Measurements from ENCODE around the gene TMEM106B. TPM values are rescaled to one million over a fixed set of nuclear protein-coding genes. Genes with fewer than 3 reads are reported as not detected.
A peak's percentile ranks its signal among the peaks of the same experiment; 100 is the strongest.

TMEM106B gene
- total and polyA plus RNA-seq, 2 experiments from 2014 or later = 37.5 to 133 TPM

GRCh38 chr7:12233175-12233574 is 22.1 kb downstream of the TMEM106B start:
- Histone ChIP-seq H3K4me3 (no peak overlapping the region), H3K4me1 (ENCODE audit: insufficient read depth) (no peaks in the 10 kb centered on the region), H3K36me3 (replicated peaks; ENCODE audit: insufficient read depth, low read depth) (no peaks in the 10 kb centered on the region), H3K9me3 (ENCODE audit: low read depth) (no peaks in the 10 kb centered on the region), H2AFZ (no peak overlapping the region), H3K79me2 (no peaks in the 10 kb centered on the region), H3K27ac (no peak overlapping the region), H3K27me3 (no peaks in the 10 kb centered on the region), H3K4me2 (no peak overlapping the region), H4K20me1 (ENCODE audit: insufficient read depth, poor library complexity, severe bottlenecking) (no peaks in the 10 kb centered on the region), H3K9me2 (replicated peaks; ENCODE audit: insufficient read depth) (no peaks in the 10 kb centered on the region)
- DNase-seq (ENCODE audit: low spot score) = no peak
- 97% methylated on average over 2 of the region's 2 CpGs for WGBS (ENCODE audit: low lambda C conversion rate, missing lambda C conversion rate)
- TF ChIP-seq EZH2 (IDR thresholded peaks at IDR 0.05; ENCODE audit: borderline replicate concordance) = no peak
- TF ChIP-seq, protein P1, sequence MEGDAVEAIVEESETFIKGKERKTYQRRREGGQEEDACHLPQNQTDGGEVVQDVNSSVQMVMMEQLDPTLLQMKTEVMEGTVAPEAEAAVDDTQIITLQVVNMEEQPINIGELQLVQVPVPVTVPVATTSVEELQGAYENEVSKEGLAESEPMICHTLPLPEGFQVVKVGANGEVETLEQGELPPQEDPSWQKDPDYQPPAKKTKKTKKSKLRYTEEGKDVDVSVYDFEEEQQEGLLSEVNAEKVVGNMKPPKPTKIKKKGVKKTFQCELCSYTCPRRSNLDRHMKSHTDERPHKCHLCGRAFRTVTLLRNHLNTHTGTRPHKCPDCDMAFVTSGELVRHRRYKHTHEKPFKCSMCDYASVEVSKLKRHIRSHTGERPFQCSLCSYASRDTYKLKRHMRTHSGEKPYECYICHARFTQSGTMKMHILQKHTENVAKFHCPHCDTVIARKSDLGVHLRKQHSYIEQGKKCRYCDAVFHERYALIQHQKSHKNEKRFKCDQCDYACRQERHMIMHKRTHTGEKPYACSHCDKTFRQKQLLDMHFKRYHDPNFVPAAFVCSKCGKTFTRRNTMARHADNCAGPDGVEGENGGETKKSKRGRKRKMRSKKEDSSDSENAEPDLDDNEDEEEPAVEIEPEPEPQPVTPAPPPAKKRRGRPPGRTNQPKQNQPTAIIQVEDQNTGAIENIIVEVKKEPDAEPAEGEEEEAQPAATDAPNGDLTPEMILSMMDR (IDR thresholded peaks at IDR 0.05; ENCODE audit: poor library complexity) = no peak
- TF ChIP-seq EZH2phosphoT487 (IDR thresholded peaks at IDR 0.05; ENCODE audit: low read depth, severe bottlenecking, unreplicated experiment) = no peak

GRCh38 chr7:12234334-12234865 is 23.3 kb downstream of the TMEM106B start:
- TF ChIP-seq, protein P1 (IDR thresholded peaks at IDR 0.05; ENCODE audit: poor library complexity) = no peak
- TF ChIP-seq EZH2phosphoT487 (IDR thresholded peaks at IDR 0.05; ENCODE audit: low read depth, severe bottlenecking, unreplicated experiment) = no peak
- TF ChIP-seq EZH2 (IDR thresholded peaks at IDR 0.05; ENCODE audit: borderline replicate concordance) = no peak
- 80% methylated on average over 2 of the region's 2 CpGs for WGBS (ENCODE audit: low lambda C conversion rate, missing lambda C conversion rate)
- no peaks in the 10 kb centered on the region for H3K36me3 ChIP-seq (replicated peaks; ENCODE audit: insufficient read depth, low read depth)

GRCh38 chr7:12235970-12236369 is 24.9 kb downstream of the TMEM106B start:
- Histone ChIP-seq H3K27ac (no peak overlapping the region), H3K4me1 (ENCODE audit: insufficient read depth) (no peaks in the 10 kb centered on the region), H3K9me2 (replicated peaks; ENCODE audit: insufficient read depth) (no peaks in the 10 kb centered on the region), H4K20me1 (ENCODE audit: insufficient read depth, poor library complexity, severe bottlenecking) (no peaks in the 10 kb centered on the region), H3K36me3 (replicated peaks; ENCODE audit: insufficient read depth, low read depth) (no peaks in the 10 kb centered on the region), H3K79me2 (no peaks in the 10 kb centered on the region), H3K27me3 (no peaks in the 10 kb centered on the region), H3K4me2 (no peak overlapping the region), H3K9me3 (ENCODE audit: low read depth) (no peaks in the 10 kb centered on the region), H2AFZ (no peak overlapping the region), H3K4me3 (no peak overlapping the region)
- DNase-seq (ENCODE audit: low spot score) = no peak
- TF ChIP-seq, protein P1 (IDR thresholded peaks at IDR 0.05; ENCODE audit: poor library complexity) = no peak
- no peak for TF ChIP-seq EZH2 (IDR thresholded peaks at IDR 0.05; ENCODE audit: borderline replicate concordance)
- TF ChIP-seq EZH2phosphoT487 (IDR thresholded peaks at IDR 0.05; ENCODE audit: low read depth, severe bottlenecking, unreplicated experiment) = no peak
- 100% methylated on average over 1 of the region's 1 CpG for WGBS (ENCODE audit: low lambda C conversion rate, missing lambda C conversion rate)

More at GRCh38 chr7:12234334-12234865, 23.3 kb downstream of the TMEM106B start:
- Histone ChIP-seq H3K27me3 (no peaks in the 10 kb centered on the region), H2AFZ (no peak overlapping the region), H4K20me1 (ENCODE audit: insufficient read depth, poor library complexity, severe bottlenecking) (no peaks in the 10 kb centered on the region), H3K79me2 (no peaks in the 10 kb centered on the region), H3K9me3 (ENCODE audit: low read depth) (no peaks in the 10 kb centered on the region), H3K9me2 (replicated peaks; ENCODE audit: insufficient read depth) (no peaks in the 10 kb centered on the region), H3K4me2 (peak overlapping the region; percentile 32), H3K4me3 (no peak overlapping the region), H3K27ac (peak overlapping the region; percentile 47), H3K4me1 (ENCODE audit: insufficient read depth) (no peaks in the 10 kb centered on the region)
- peak; percentile 28 for DNase-seq (ENCODE audit: low spot score)

Data from hepatocyte (in vitro differentiated cells).